Stimulated activated CD4-positive, alpha-beta T cell treated with anti-CD3 and anti-CD28 coated beads, TNF-alpha, amount 100 ng/mL, for 48 hours (primary cell): Measurements from ENCODE around the gene HLA-DMA.

ENCODE experiments used
- DNase-seq, 3 donors: peaks; one replicate each; pipeline ENCODE4 v3.0.0-alpha.2; 2020; ENCODE audit warnings: low read depth in 3 of 3

HLA-DMA gene

DNA sequence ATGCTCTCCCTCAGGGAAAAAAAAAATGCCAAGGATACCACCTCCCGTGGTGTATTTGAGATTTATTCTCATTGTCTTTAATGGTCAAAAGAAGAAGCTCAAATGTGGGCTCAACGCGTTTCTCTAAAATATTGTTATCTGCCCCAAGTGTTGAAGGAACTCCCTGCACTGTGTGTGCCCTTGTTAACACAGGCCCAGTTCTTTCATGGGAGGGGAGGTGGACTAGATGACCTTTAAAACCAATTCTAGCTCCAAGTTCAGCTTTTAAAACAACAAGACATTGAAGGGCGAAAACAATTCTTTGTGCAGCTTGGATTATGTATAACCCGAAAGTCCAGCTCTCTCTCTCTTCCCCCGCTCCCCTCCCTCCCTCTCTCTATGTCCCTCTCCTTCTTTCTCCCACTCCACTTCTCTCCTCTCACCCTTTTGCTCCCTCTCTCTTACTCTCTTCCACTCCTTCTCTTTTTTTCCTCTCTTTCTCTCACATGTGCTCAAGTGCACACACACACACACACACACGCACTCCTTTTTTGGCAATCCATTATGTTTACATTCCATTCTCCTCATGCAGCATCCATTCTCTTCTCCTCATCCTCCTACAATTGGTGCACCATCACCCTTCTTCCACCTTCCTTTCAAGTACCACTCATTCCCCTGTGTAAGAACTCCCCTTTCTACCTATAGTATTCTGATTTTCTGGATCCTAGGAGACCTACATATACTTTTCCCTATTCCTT is 20.6 kb downstream of the HLA-DMA start:
- no peak for DNase-seq

DNA sequence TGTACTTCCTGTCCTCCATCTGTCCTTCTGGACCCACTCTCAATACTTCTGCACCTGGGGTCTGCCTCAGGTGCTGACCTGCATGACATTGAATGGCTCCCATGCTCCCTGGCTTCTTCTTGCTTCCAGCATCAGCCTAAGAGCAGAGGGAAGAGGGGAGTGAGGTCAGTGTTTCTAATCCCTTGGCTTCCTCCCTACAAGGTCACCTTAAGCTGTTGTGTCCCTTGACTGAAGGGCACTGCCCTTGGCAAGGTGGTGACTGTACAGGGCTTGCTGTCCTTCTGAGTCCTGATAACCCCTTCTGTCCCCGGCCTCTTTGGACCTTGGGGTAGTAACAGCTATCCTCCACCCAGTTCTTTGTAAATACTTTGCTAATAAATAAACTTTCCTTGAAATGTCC is 21.7 kb downstream of the HLA-DMA start:
- no peak for DNase-seq

DNA sequence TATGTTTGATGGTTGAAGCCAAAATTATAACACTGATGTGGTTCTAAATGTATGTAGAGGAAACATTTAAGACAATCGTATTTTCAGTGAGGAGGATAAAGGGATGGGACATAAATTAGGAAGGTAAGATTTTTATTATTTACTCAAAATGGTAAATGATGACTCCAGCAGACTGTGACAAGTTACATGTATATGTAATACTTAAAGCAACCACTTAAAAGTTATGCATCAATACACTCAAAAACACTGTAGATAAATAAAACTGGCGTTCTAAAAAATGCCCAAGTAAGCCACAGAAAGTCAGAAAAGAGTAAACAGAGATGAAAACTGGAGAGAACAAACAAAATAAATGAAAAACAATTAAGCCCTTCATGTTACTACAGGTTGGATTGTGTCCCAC is 30.8 kb downstream of the HLA-DMA start:
- DNase-seq, result no peak

DNA sequence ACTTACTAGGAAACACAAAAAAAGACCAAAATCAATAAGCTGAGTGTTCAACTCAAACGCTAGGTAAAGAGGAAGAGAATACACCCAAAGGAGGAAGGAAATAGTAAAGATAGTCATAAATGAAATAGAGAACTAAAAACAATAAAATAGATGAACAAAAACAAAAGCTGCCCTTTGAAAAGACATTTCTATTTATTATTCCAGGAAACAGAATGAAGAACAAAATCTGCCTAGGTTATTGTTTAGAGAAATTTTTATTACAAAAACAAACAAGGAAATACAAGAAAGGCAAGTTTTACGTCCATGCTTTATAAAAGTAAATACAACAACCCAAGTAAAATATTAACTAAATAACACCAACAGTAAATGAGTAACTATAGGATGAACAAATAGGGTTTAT is 32.2 kb downstream of the HLA-DMA start:
- DNase-seq, result no peak

DNA sequence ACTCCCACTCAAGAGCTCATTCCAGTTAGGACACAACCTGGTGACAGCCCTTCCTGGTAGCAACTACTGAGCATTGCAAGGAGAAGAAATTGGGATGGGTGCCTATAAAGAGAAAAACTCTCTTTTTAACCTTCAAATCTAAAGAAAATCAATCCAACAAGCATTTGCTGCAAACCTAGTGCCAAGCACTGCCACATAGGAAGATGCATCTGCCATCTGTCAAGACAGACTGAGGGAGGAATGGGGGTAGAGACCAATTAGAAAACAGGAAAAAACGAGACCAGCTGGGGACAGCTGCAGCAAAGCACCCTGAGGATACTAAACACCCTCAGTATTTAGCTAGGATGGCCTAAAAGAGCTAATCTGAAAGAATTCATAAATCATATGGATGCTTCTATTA is 39.9 kb downstream of the HLA-DMA start:
- no peak for DNase-seq

DNA sequence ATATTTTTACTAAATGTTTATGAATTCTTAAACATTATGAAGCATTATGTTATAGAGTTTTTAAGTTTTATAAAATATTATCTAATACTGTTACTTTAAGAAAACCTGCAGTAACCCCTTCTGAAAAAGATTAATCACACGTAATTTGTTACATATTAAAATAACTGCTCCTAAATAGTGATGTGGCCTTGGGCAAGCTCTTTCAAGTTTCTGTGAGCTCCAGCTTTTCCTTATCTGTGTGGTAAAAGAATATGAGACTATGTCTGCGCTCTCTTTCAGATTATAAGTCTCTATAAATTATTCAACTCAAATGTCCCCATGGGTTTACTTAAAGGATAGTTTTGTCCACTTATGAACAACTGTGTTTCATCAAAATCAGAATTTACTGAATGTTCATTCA is 44.0 kb downstream of the HLA-DMA start:
- no peak for DNase-seq

DNA sequence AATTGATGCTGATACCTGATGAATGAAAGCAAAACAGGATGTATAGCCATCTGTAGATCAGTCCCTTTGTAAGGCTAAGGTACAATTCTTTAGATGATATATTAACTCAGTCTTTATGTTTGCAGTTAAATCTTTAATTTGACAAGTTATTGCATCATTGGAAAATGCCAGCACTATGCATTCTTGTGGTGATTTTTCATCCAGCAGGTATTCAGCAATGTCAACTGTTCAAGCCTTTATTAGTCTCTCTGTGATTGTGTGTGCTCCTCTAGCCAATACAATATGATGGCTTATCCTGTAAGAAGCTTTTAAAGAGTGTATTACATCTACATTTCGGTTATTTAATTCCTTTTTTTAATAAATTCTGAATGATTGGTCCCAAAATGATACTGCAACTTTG is 46.4 kb downstream of the HLA-DMA start:
- no peak for DNase-seq

DNA sequence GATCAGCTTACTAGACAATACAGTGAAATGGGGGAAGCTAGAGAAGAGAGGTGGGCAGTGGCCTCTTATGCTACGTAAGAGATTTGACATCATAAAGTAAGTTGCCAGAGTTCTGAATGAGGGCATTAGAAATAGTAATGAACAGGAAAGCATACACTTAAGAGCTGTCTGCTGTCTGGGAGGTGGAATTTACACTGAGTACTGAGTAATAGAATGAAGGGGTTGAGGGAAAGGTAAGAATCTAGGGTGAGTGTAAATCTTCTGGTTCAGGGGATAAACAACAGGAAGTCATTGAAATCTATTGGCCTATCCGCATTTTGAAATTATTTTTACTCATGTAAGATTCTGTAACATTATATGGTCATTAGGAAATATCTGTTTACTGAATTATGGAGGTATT is 47.8 kb downstream of the HLA-DMA start:
- no peak for DNase-seq

DNA sequence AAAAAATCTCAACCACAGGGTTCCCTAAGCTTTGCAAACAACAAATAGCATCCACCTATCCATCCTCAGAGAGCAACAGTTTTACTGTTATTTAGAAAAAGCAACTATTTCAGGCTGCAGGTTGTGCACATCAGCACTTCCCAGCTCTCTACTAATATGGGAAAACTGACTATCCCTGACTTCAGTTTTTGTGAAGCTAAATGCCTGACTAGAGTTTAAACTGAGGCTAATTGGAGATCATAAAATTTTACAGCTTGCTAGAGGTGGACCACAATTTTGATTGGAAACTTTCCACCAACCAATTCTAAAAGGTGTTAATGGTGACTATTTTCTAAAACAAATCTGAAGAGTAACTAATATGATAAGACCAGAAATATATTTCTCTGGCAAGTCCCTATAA is 48.9 kb downstream of the HLA-DMA start:
- no peak for DNase-seq
